HG02870 (cell line): Measurements from ENCODE around the gene ZNF143.

Experiments
- ATAC-seq: cut with Tn5 transposase; IDR thresholded peaks from one replicate; pipeline ENCODE4 v1.9.1; 2021; ENCODE audit warnings: mild to moderate bottlenecking, moderate library complexity; ENCODE audit not compliant: unreplicated experiment

Gene ZNF143

GRCh38 chr11:9573775-9574621, 113.2 kb downstream of the ZNF143 start:
- no peak for ATAC-seq

- ATAC-seq: no peak
Observed at GRCh38 chr11:9574622-9575259, 113.9 kb downstream of the ZNF143 start.

GRCh38 chr11:9575260-9576240, 114.7 kb downstream of the ZNF143 start:
- no peak for ATAC-seq

GRCh38 chr11:9576701-9577381, 116.0 kb downstream of the ZNF143 start:
- no peak for ATAC-seq

- ATAC-seq: no peak
Observed at GRCh38 chr11:9577556-9577955, 116.7 kb downstream of the ZNF143 start.
